ENCODE measurements around the gene GPR55.

GRCh38 chr2:230964136-230964730 is 39.2 kb upstream of the GPR55 start:
- TF ChIP-seq CTCF (conservative IDR thresholded peaks at IDR 0.05) (no peak), ZFX (IDR thresholded peaks at IDR 0.05) (no peak)

All from C4-2B (cell line).